ENCODE data around the gene SCGB3A1. TPM values are rescaled to one million over a fixed set of nuclear protein-coding genes. Genes with fewer than 3 reads are reported as not detected.

SCGB3A1 gene
- total and polyA plus RNA-seq, 12 donors, result 1.2 to 10.4 (median 1.6) TPM; not detected in 4

DNA sequence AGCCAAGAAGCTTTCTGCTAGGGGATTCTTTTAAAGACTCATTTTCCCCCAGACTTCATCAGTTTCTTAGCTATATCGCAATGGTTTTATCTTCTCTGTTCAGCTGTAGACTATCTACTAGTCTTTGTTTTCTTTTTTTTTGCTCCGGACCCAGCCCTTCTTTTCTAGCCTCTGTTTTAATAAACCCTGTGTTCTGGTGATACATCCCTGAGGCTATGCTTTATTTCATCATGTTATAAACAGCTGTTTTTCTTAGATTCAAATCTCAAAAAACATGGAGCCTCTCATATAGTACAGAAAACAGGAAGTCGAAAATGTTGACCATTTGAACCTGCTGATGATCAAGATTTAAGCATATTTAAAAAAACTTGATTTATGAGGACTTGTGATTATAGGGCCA lies 37.8 kb downstream of the SCGB3A1 start:
- no peak for TF ChIP-seq POLR2A (IDR thresholded peaks at IDR 0.05)
- TF ChIP-seq, protein P1, sequence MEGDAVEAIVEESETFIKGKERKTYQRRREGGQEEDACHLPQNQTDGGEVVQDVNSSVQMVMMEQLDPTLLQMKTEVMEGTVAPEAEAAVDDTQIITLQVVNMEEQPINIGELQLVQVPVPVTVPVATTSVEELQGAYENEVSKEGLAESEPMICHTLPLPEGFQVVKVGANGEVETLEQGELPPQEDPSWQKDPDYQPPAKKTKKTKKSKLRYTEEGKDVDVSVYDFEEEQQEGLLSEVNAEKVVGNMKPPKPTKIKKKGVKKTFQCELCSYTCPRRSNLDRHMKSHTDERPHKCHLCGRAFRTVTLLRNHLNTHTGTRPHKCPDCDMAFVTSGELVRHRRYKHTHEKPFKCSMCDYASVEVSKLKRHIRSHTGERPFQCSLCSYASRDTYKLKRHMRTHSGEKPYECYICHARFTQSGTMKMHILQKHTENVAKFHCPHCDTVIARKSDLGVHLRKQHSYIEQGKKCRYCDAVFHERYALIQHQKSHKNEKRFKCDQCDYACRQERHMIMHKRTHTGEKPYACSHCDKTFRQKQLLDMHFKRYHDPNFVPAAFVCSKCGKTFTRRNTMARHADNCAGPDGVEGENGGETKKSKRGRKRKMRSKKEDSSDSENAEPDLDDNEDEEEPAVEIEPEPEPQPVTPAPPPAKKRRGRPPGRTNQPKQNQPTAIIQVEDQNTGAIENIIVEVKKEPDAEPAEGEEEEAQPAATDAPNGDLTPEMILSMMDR (IDR thresholded peaks at IDR 0.05), result no peak
- Histone ChIP-seq H3K4me1 (replicated peaks in 1 of 2) (peaks cover 0 to 10% of the 10 kb centered on the region in 2 donors), H3K9me3 (replicated peaks in 1 of 3) (no peaks in the 10 kb centered on the region), H3K27ac (no peak overlapping the region), H3K4me3 (no peak overlapping the region), H3K36me3 (replicated peaks in 1 of 2) (no peaks in the 10 kb centered on the region), H3K27me3 (no peaks in the 10 kb centered on the region)
- 86 to 93% (median 89%) methylated on average over 3 of the region's 3 CpGs for WGBS, 4 donors
- intact Hi-C loops (cut with DNase I), result no loop called here
- DNase-seq, result no peak

DNA sequence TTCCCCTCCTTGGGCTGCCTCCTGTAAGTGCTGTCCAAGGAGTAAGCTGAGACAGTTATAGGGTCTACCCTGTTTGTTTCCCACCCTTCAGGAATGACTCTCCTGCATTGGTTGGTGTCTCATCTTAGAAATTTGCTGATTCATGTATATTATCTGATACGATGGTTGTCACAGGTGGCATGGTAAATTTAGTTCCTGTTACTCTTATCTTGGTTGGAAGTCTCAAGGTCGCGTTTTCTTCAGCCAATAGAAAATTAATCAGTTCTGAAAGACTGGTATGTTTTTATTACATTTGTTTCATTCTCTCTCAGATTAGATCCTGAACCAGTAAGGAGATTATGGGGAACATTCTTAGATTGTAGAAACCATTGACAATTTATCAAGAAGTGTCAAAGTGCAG lies 42.7 kb downstream of the SCGB3A1 start:
- Histone ChIP-seq H3K4me3 (no peak overlapping the region), H3K36me3 (replicated peaks in 1 of 2) (no peaks in the 10 kb centered on the region), H3K27me3 (no peaks in the 10 kb centered on the region), H3K9me3 (replicated peaks in 1 of 3) (no peaks in the 10 kb centered on the region), H3K4me1 (replicated peaks in 1 of 2) (peaks cover 0 to 15% of the 10 kb centered on the region in 2 donors), H3K27ac (no peak overlapping the region)
- intact Hi-C loops (cut with DNase I), result no loop called here
- TF ChIP-seq, protein P1 (IDR thresholded peaks at IDR 0.05), result no peak
- TF ChIP-seq POLR2A (IDR thresholded peaks at IDR 0.05), result no peak
- 29 to 37% (median 31%) methylated on average over 3 of the region's 3 CpGs for WGBS, 4 donors
- DNase-seq, result no peak

DNA sequence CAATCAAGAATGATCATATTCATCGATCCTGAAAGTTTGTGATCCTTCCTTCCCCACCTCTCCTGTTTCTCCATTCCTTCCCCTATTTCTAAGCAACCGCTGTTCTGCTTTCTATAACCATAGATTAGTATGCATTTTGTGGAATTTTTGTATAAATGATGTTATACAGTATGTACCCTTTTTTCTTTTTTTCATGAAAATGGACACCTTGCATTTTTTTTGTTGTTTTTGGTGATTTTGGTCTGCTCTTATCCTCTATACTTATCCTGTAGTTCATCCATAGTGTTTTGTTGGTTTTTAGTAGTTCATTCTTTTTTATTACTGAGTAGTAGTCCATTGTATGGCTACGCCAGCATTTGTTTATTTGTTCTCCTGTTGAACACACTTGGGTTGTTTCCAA lies 46.1 kb downstream of the SCGB3A1 start:
- no peaks in the 10 kb centered on the region for H3K36me3 ChIP-seq (replicated peaks in 1 of 2)
- DNase-seq, result no peak
- intact Hi-C loops (cut with DNase I), result no loop called here
- peaks cover 0 to 15% of the 10 kb centered on the region in 2 donors for H3K4me1 ChIP-seq (replicated peaks in 1 of 2)
- no peaks in the 10 kb centered on the region for H3K27me3 ChIP-seq
- no peak for TF ChIP-seq POLR2A (IDR thresholded peaks at IDR 0.05)
- TF ChIP-seq, protein P1 (IDR thresholded peaks at IDR 0.05), result no peak
- 96 to 100% (median 96%) methylated on average over 3 of the region's 3 CpGs for WGBS, 4 donors
- H3K4me3 ChIP-seq, result no peak overlapping the region
- H3K9me3 ChIP-seq (replicated peaks in 1 of 3), result no peaks in the 10 kb centered on the region
- H3K27ac ChIP-seq, result no peak overlapping the region

DNA sequence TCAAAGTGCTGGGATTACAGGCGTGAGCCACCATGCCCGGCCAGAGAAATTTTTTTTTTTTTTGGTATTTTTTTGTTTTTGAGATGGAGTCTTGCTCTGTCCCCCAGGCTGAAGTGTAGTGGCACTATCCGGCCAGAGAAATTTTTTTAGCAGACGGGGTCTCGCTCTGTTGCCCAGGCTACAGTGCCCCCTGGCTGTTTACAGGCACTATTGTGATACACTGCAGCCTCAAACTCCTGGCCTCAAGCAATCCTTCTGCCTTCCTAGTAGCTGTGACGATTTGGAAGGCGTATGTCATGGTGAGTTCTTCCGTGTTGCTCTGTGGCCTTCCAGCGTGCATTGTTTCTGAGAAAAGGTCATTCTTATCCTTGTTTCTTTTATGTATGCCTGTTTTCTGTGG lies 49.6 kb downstream of the SCGB3A1 start:
- 86 to 96% (median 88%) methylated on average over 9 of the region's 9 CpGs for WGBS, 4 donors
- Histone ChIP-seq H3K4me1 (replicated peaks in 1 of 2) (no peaks in the 10 kb centered on the region), H3K36me3 (replicated peaks in 1 of 2) (no peaks in the 10 kb centered on the region), H3K27me3 (no peaks in the 10 kb centered on the region), H3K9me3 (replicated peaks in 1 of 3) (no peaks in the 10 kb centered on the region), H3K4me3 (no peak overlapping the region), H3K27ac (no peak overlapping the region)
- DNase-seq, result no peak
- intact Hi-C loops (cut with DNase I), result no loop called here
- TF ChIP-seq, protein P1 (IDR thresholded peaks at IDR 0.05), result no peak

Other genes starting within 250 kb of the SCGB3A1 start
- gene GFPT2, start 238.2 kb downstream of the SCGB3A1 start, total RNA-seq, result 10 to 100 TPM in 4 of 9 donors, 1 to 10 TPM in 5; 1.9 to 20.1 (median 9.6) TPM
- 10 to 100 TPM in 1 of 3 donors, 1 to 10 TPM in 2; 4.6 to 18.3 (median 6.8) TPM for gene GFPT2, start 238.2 kb downstream of the SCGB3A1 start, polyA plus RNA-seq
- 10 to 100 TPM in 5 of 9 donors, 1 to 10 TPM in 4; 6.9 to 19.9 (median 13.1) TPM for gene CNOT6, start 97.1 kb downstream of the SCGB3A1 start, total RNA-seq
- gene CNOT6, start 97.1 kb downstream of the SCGB3A1 start, polyA plus RNA-seq, result 10 to 100 TPM in 1 of 3 donors, 1 to 10 TPM in 2; 4.4 to 16.9 (median 6.3) TPM
- gene FLT4, start 58.1 kb upstream of the SCGB3A1 start, total RNA-seq, result 10 to 100 TPM in 8 of 9 donors, 1 to 10 TPM in 1; 9.7 to 50.1 (median 25.1) TPM
- 10 to 100 TPM in 2 of 3 donors, 1 to 10 TPM in 1; 3.3 to 80.1 (median 26.0) TPM for gene FLT4, start 58.1 kb upstream of the SCGB3A1 start, polyA plus RNA-seq
- not detected for gene OR2Y1, start 148.6 kb upstream of the SCGB3A1 start, total RNA-seq
- gene OR2Y1, start 148.6 kb upstream of the SCGB3A1 start, polyA plus RNA-seq, result not detected
- 100 to 1,000 TPM in 8 of 9 donors, 10 to 100 TPM in 1; 55.8 to 224 (median 145) TPM for gene MGAT1, start 211.3 kb upstream of the SCGB3A1 start, total RNA-seq
- gene MGAT1, start 211.3 kb upstream of the SCGB3A1 start, polyA plus RNA-seq, result 100 to 1,000 TPM in 1 of 3 donors, 10 to 100 TPM in 2; 46.8 to 144 (median 62.7) TPM